Liver (tissue), 9 donors: ENCODE results near the gene PPM1J. TPM values are rescaled to one million over a fixed set of nuclear protein-coding genes. Genes with fewer than 3 reads are reported as not detected.

Experiments used
- DNase-seq: peaks from one replicate; pipeline ENCODE4 v3.0.0-alpha.2; 2017; ENCODE audit warnings: low spot score
- H3K27ac ChIP-seq, 2 donors: one replicate each; pipeline ENCODE4 v1.7.0; 2013; ENCODE audit warnings: inconsistent platforms in 2 of 2, low read length in 2 of 2, control low read depth in 1 of 2, low read depth in 1 of 2, mild to moderate bottlenecking in 1 of 2
- H3K27me3 ChIP-seq, 4 donors: one replicate each; pipeline versions ENCODE4 v1.6.1 to v1.7.0; 2013; ENCODE audit warnings: low read length in 3 of 4, inconsistent platforms in 1 of 4, mild to moderate bottlenecking in 1 of 4, moderate library complexity in 1 of 4; ENCODE audit not compliant: control insufficient read depth in 4 of 4, insufficient read depth in 4 of 4
- H3K36me3 ChIP-seq, 4 donors: one replicate each; pipeline versions ENCODE4 v1.6.1 to v1.7.0; 2013; ENCODE audit warnings: low read length in 3 of 4, mild to moderate bottlenecking in 3 of 4, low read depth in 1 of 4, moderate library complexity in 1 of 4; ENCODE audit not compliant: control insufficient read depth in 4 of 4, insufficient read depth in 3 of 4
- H3K4me1 ChIP-seq, 4 donors: one replicate each; pipeline versions ENCODE4 v1.6.1 to v1.7.0; 2013; ENCODE audit warnings: low read length in 3 of 4, mild to moderate bottlenecking in 3 of 4, moderate library complexity in 1 of 4; ENCODE audit not compliant: control insufficient read depth in 4 of 4, insufficient read depth in 4 of 4
- H3K4me3 ChIP-seq, 3 donors: one replicate each; pipeline versions ENCODE4 v1.6.1 to v1.7.0; 2013; ENCODE audit warnings: low read length in 3 of 3, control low read depth in 1 of 3, low read depth in 1 of 3, mild to moderate bottlenecking in 1 of 3
- H3K9ac ChIP-seq, 2 donors: one replicate each; pipeline ENCODE4 v1.7.0; 2013; ENCODE audit warnings: low read length in 2 of 2, mild to moderate bottlenecking in 2 of 2, moderate library complexity in 2 of 2, control low read depth in 1 of 2, low read depth in 1 of 2
- H3K9me3 ChIP-seq, 4 donors: one replicate each; pipeline versions ENCODE4 v1.6.1 to v1.7.0; 2013; ENCODE audit warnings: low read length in 3 of 4; ENCODE audit not compliant: control insufficient read depth in 4 of 4
- ATF3 ChIP-seq: IDR thresholded peaks from 2 replicates; pipeline ENCODE4 v1.6.1; 2016; ENCODE audit warnings: antibody characterized with exemption
- EGR1 ChIP-seq, 2 donors: IDR thresholded peaks; 2 replicates each; pipeline ENCODE4 v1.6.1; 2016 to 2018; ENCODE audit warnings: antibody characterized with exemption in 2 of 2, low read depth in 2 of 2
- FOXA1 ChIP-seq: IDR thresholded peaks from 2 replicates; pipeline ENCODE4 v1.6.1; 2016; ENCODE audit warnings: antibody characterized with exemption
- FOXA2 ChIP-seq: IDR thresholded peaks from 2 replicates; pipeline ENCODE4 v1.6.1; 2016; ENCODE audit warnings: antibody characterized with exemption
- GABPA ChIP-seq, 2 donors: IDR thresholded peaks in 1 of 2; conservative IDR thresholded peaks in 1 of 2; 2 replicates each; pipeline ENCODE4 v1.6.1; 2016; ENCODE audit warnings: antibody characterized with exemption in 2 of 2, mild to moderate bottlenecking in 1 of 2, moderate library complexity in 1 of 2
- HNF4A ChIP-seq, 2 donors: conservative IDR thresholded peaks; 2 replicates each; pipeline ENCODE4 v1.6.1; 2016; ENCODE audit warnings: antibody characterized with exemption in 2 of 2, mild to moderate bottlenecking in 2 of 2
- HNF4G ChIP-seq: IDR thresholded peaks from 2 replicates; pipeline ENCODE4 v1.6.1; 2016; ENCODE audit warnings: antibody characterized with exemption
- JUND ChIP-seq, 2 donors: IDR thresholded peaks; 2 replicates each; pipeline ENCODE4 v1.6.1; 2016; ENCODE audit warnings: antibody characterized with exemption in 2 of 2
- NR2F2 ChIP-seq: IDR thresholded peaks from 2 replicates; pipeline ENCODE4 v1.6.1; 2016; ENCODE audit warnings: antibody characterized with exemption
- RAD21 ChIP-seq, 2 donors: IDR thresholded peaks; 2 replicates each; pipeline ENCODE4 v1.6.1; 2016; ENCODE audit warnings: antibody characterized with exemption in 2 of 2, mild to moderate bottlenecking in 2 of 2
- RXRA ChIP-seq, 2 donors: IDR thresholded peaks; 2 replicates each; pipeline ENCODE4 v1.6.1; 2017 to 2018; ENCODE audit warnings: antibody characterized with exemption in 2 of 2, mild to moderate bottlenecking in 1 of 2
- TAF1 ChIP-seq: conservative IDR thresholded peaks from 2 replicates; pipeline ENCODE4 v1.6.1; 2016; ENCODE audit warnings: antibody characterized with exemption, mild to moderate bottlenecking
- YY1 ChIP-seq: IDR thresholded peaks from 2 replicates; pipeline ENCODE4 v1.6.1; 2016; ENCODE audit warnings: antibody characterized with exemption, mild to moderate bottlenecking
- WGBS: extraction: QIAGEN DNeasy Blood & Tissue Kit; methylation state at CpG from one replicate; pipeline ENCODE4 v1.1.7; 2013; 5-methylcytosine and 5-hydroxymethylcytosine counted together
- polyA plus RNA-seq, 2 donors: library from polyadenylated mRNA; stranded (reverse) in 1 of 2; unstranded in 1 of 2; fragments of 200-250 nt in 1 of 2; fragments of >200 nt in 1 of 2; fragmentation: Nextera tagmentation in 1 of 2; extraction: Ambion mirVana in 1 of 2; gene quantifications; one replicate each; pipeline versions ENCODE4 v1.2.1 to v1.2.3, GENCODE V29; 2013 to 2015
- total RNA-seq, 2 donors: library from RNA; depleted of rRNA; stranded (reverse); fragments of >200 nt; gene quantifications; one replicate each; pipeline ENCODE4 v1.2.3, GENCODE V29; 2014
- TF ChIP-seq, protein P1 (sequence below): IDR thresholded peaks from 2 replicates; pipeline ENCODE4 v1.6.1; 2016; ENCODE audit warnings: antibody characterized with exemption, mild to moderate bottlenecking
- TF ChIP-seq, protein P2 (sequence below): fragments of 150-350 bp; IDR thresholded peaks from 2 replicates; pipeline ENCODE4 v1.5.1; 2017; ENCODE audit warnings: improper control_type of control experiment, low read depth, low read length; ENCODE audit not compliant: missing input control
- TF ChIP-seq, protein P3 (sequence below): IDR thresholded peaks from 2 replicates; pipeline ENCODE4 v1.6.1; 2016; ENCODE audit warnings: antibody characterized with exemption
- TF ChIP-seq, protein P4 (sequence below): IDR thresholded peaks from 2 replicates; pipeline ENCODE4 v1.6.1; 2016; ENCODE audit warnings: antibody characterized with exemption
- donor health status: healthy.
- donor health status: healthy.
- donor health status: healthy.
- donor health status: healthy.
- donor health status: healthy.

The PPM1J gene
- total and polyA plus RNA-seq, 4 donors: 0.08 to 0.17 TPM; not detected in 2

DNA sequence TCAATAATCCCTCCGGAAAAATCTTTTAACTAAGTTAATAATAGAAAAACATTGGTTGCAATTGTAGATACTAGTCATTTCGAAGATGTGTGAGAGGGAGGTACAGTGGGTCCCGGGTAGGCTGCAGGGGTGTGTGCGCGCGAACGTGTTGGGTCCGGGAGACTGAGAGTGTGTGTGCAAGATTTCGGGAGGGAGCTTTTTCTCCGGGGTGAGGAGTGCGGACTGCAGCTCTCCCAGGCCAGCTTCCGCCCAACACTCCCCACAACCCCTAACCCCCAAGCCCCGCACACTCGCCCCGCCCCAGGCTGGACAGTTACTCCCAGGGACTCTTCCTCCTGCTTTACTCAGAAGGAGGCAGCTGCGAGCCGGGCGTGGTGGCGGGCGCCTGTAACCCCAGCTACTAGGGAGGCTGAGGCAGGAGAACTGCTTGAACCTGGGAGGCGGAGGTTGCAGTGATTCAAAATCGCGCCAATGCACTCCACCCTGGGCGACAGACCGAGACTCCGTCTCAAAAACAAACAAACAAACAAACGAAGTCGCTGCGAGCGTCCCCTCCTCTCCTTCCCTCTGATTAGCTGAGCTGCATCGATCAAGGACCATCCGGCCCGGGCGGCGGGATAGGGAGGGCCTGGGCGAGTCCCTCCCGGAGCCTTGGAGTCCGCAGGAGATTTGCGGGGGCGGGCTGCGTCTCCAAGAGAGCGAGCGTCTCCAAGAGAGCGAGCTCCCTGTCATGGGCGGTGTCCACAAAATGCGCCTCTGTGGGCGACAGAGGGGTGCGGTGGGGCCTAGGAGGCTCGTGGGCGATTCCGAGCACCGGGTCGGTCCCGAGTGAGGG is 28.3 kb upstream of the PPM1J start:
- no peak for DNase-seq
- H3K36me3 ChIP-seq: no peaks in the 10 kb centered on the region
- peaks cover 0 to 13% (median 3%) of the 10 kb centered on the region in 4 donors for H3K27me3 ChIP-seq
- TF ChIP-seq FOXA1: no peak
- no peak for TF ChIP-seq TAF1
- no peak overlapping the region for H3K4me3 ChIP-seq
- WGBS: 16% methylated on average over 54 of the region's 54 CpGs
- peaks cover 0 to 7% (median 0%) of the 10 kb centered on the region in 4 donors for H3K9me3 ChIP-seq
- no peaks in the 10 kb centered on the region for H3K4me1 ChIP-seq
- H3K27ac ChIP-seq: no peak overlapping the region
- H3K9ac ChIP-seq: no peak overlapping the region

DNA sequence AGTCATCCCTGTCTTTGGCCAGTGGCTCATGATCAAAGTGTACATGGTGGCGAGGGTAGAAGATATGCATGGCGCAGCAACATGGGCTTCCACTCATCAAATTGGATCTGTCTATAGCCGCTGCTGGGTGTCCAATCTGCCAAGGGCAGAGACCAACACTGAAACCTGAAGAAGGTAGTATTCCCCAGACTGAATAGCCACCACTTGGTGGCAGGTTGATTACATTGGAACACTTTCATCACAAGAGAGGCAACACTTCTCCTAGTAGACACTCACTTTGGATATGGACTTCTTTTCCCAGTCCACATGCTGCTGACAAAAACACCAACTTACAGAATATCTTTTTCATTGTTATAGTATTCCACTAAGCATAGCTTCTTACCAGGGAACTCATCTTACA is 22.4 kb upstream of the PPM1J start:
- no peak for TF ChIP-seq JUND (IDR thresholded peaks at IDR 0.05)
- no peak for TF ChIP-seq ATF3
- no peak for TF ChIP-seq FOXA1
- TF ChIP-seq NR2F2: no peak
- no peak for TF ChIP-seq TAF1
- TF ChIP-seq RXRA (IDR thresholded peaks at IDR 0.05): no peak
- TF ChIP-seq, protein P1, sequence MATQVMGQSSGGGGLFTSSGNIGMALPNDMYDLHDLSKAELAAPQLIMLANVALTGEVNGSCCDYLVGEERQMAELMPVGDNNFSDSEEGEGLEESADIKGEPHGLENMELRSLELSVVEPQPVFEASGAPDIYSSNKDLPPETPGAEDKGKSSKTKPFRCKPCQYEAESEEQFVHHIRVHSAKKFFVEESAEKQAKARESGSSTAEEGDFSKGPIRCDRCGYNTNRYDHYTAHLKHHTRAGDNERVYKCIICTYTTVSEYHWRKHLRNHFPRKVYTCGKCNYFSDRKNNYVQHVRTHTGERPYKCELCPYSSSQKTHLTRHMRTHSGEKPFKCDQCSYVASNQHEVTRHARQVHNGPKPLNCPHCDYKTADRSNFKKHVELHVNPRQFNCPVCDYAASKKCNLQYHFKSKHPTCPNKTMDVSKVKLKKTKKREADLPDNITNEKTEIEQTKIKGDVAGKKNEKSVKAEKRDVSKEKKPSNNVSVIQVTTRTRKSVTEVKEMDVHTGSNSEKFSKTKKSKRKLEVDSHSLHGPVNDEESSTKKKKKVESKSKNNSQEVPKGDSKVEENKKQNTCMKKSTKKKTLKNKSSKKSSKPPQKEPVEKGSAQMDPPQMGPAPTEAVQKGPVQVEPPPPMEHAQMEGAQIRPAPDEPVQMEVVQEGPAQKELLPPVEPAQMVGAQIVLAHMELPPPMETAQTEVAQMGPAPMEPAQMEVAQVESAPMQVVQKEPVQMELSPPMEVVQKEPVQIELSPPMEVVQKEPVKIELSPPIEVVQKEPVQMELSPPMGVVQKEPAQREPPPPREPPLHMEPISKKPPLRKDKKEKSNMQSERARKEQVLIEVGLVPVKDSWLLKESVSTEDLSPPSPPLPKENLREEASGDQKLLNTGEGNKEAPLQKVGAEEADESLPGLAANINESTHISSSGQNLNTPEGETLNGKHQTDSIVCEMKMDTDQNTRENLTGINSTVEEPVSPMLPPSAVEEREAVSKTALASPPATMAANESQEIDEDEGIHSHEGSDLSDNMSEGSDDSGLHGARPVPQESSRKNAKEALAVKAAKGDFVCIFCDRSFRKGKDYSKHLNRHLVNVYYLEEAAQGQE: no peak
- TF ChIP-seq, protein P2, sequence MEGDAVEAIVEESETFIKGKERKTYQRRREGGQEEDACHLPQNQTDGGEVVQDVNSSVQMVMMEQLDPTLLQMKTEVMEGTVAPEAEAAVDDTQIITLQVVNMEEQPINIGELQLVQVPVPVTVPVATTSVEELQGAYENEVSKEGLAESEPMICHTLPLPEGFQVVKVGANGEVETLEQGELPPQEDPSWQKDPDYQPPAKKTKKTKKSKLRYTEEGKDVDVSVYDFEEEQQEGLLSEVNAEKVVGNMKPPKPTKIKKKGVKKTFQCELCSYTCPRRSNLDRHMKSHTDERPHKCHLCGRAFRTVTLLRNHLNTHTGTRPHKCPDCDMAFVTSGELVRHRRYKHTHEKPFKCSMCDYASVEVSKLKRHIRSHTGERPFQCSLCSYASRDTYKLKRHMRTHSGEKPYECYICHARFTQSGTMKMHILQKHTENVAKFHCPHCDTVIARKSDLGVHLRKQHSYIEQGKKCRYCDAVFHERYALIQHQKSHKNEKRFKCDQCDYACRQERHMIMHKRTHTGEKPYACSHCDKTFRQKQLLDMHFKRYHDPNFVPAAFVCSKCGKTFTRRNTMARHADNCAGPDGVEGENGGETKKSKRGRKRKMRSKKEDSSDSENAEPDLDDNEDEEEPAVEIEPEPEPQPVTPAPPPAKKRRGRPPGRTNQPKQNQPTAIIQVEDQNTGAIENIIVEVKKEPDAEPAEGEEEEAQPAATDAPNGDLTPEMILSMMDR: no peak
- no peak for TF ChIP-seq HNF4A (conservative IDR thresholded peaks at IDR 0.05)
- no peak for TF ChIP-seq YY1
- TF ChIP-seq RAD21 (IDR thresholded peaks at IDR 0.05): no peak
- no peak for TF ChIP-seq HNF4G
- no peak for TF ChIP-seq FOXA2
- TF ChIP-seq, protein P3, sequence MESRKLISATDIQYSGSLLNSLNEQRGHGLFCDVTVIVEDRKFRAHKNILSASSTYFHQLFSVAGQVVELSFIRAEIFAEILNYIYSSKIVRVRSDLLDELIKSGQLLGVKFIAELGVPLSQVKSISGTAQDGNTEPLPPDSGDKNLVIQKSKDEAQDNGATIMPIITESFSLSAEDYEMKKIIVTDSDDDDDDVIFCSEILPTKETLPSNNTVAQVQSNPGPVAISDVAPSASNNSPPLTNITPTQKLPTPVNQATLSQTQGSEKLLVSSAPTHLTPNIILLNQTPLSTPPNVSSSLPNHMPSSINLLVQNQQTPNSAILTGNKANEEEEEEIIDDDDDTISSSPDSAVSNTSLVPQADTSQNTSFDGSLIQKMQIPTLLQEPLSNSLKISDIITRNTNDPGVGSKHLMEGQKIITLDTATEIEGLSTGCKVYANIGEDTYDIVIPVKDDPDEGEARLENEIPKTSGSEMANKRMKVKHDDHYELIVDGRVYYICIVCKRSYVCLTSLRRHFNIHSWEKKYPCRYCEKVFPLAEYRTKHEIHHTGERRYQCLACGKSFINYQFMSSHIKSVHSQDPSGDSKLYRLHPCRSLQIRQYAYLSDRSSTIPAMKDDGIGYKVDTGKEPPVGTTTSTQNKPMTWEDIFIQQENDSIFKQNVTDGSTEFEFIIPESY: no peak
- TF ChIP-seq EGR1 (IDR thresholded peaks at IDR 0.05; ENCODE audit: low read depth in 2 of 2): no peak
- TF ChIP-seq, protein P4, sequence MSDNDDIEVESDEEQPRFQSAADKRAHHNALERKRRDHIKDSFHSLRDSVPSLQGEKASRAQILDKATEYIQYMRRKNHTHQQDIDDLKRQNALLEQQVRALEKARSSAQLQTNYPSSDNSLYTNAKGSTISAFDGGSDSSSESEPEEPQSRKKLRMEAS: no peak
- no peak for TF ChIP-seq GABPA (IDR thresholded peaks at IDR 0.05 in 1 of 2, conservative IDR thresholded peaks at IDR 0.05 in 1 of 2)
- Histone ChIP-seq H3K9ac (no peak overlapping the region), H3K9me3 (no peaks in the 10 kb centered on the region), H3K27ac (no peak overlapping the region), H3K4me1 (no peaks in the 10 kb centered on the region), H3K27me3 (peaks cover 0 to 8% (median 2%) of the 10 kb centered on the region in 4 donors), H3K4me3 (no peak overlapping the region), H3K36me3 (no peaks in the 10 kb centered on the region)
- no peak for DNase-seq
- 79% methylated on average over 3 of the region's 3 CpGs for WGBS
